ENCODE results near the gene CD300LF. TPM values are rescaled to one million over a fixed set of nuclear protein-coding genes. Genes with fewer than 3 reads are reported as not detected.

CD300LF gene
- total RNA-seq, 1 donor from 2014 or later = not detected

- peaks cover 2% of the 10 kb centered on the region for H3K27me3 ChIP-seq (ENCODE audit: control insufficient read depth, insufficient read depth, low read length)
- no peak for DNase-seq (ENCODE audit: low read depth)
- H3K4me3 ChIP-seq (ENCODE audit: low read depth, low read length) = no peak overlapping the region
- H3K36me3 ChIP-seq (ENCODE audit: control insufficient read depth, insufficient read depth, low read length) = no peaks in the 10 kb centered on the region
- TF ChIP-seq CTCF (IDR thresholded peaks at IDR 0.05; ENCODE audit: insufficient read depth, low read length, poor library complexity, severe bottlenecking) = no peak
Measured at GRCh38 chr17:74713171-74713755, 540 bp upstream of the CD300LF start.

- H3K27me3 ChIP-seq (ENCODE audit: control insufficient read depth, insufficient read depth, low read length) = peaks cover 2% of the 10 kb centered on the region
Measured at GRCh38 chr17:74712301-74712700, 422 bp downstream of the CD300LF start.

GRCh38 chr17:74711058-74711824 is 1.5 kb downstream of the CD300LF start:
- Histone ChIP-seq H3K36me3 (ENCODE audit: control insufficient read depth, insufficient read depth, low read length) (no peaks in the 10 kb centered on the region), H3K27me3 (ENCODE audit: control insufficient read depth, insufficient read depth, low read length) (peaks cover 2% of the 10 kb centered on the region), H3K4me3 (ENCODE audit: low read depth, low read length) (no peak overlapping the region)
- no peak for TF ChIP-seq CTCF (IDR thresholded peaks at IDR 0.05; ENCODE audit: insufficient read depth, low read length, poor library complexity, severe bottlenecking)
- DNase-seq (ENCODE audit: low read depth) = no peak

More at GRCh38 chr17:74712301-74712700, 422 bp downstream of the CD300LF start:
- no peak for TF ChIP-seq CTCF (IDR thresholded peaks at IDR 0.05; ENCODE audit: insufficient read depth, low read length, poor library complexity, severe bottlenecking)
- DNase-seq (ENCODE audit: low read depth) = no peak
- Histone ChIP-seq H3K36me3 (ENCODE audit: control insufficient read depth, insufficient read depth, low read length) (no peaks in the 10 kb centered on the region), H3K4me3 (ENCODE audit: low read depth, low read length) (no peak overlapping the region)

- no peaks in the 10 kb centered on the region for H3K36me3 ChIP-seq (ENCODE audit: control insufficient read depth, insufficient read depth, low read length)
- no peak for DNase-seq (ENCODE audit: low read depth)
- no peak for TF ChIP-seq CTCF (IDR thresholded peaks at IDR 0.05; ENCODE audit: insufficient read depth, low read length, poor library complexity, severe bottlenecking)
- H3K4me3 ChIP-seq (ENCODE audit: low read depth, low read length) = no peak overlapping the region
- no peaks in the 10 kb centered on the region for H3K27me3 ChIP-seq (ENCODE audit: control insufficient read depth, insufficient read depth, low read length)
Measured at GRCh38 chr17:74704544-74704943, 8.2 kb downstream of the CD300LF start.

DNA sequence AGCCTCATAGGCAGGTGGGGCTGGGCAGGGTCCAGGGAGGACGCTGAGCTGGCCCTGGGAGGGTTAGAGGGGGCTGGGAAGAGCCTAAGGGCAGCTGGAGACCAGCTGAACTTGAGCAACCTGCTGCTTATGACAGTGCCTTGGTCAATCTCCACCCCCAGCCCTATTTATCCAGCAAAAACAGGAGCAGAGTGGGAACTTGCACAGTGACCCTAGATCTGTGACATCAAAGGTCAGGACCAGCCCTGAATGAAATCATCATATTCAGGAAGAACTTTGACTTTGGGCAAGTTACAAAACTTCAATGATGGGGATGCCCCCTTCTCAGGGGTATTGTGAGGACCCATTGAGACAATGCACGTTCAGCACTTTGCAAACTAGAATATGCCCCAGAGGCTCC is 9.4 kb downstream of the CD300LF start:
- H3K4me3 ChIP-seq (ENCODE audit: low read depth, low read length) = no peak overlapping the region
- H3K36me3 ChIP-seq (ENCODE audit: control insufficient read depth, insufficient read depth, low read length) = no peaks in the 10 kb centered on the region
- no peak for TF ChIP-seq CTCF (IDR thresholded peaks at IDR 0.05; ENCODE audit: insufficient read depth, low read length, poor library complexity, severe bottlenecking)
- DNase-seq (ENCODE audit: low read depth) = no peak
- H3K27me3 ChIP-seq (ENCODE audit: control insufficient read depth, insufficient read depth, low read length) = no peaks in the 10 kb centered on the region

Data from kidney epithelial cell (primary cell).